ENCODE data around the gene ATP8B1.

ATP8B1 gene

GRCh38 chr18:57794951-57795728, 8.0 kb downstream of the ATP8B1 start:
- H3K4me1 ChIP-seq (ENCODE audit: insufficient read depth, low read length, poor library complexity, severe bottlenecking), result no peaks in the 10 kb centered on the region
- no peaks in the 10 kb centered on the region for H3F3A ChIP-seq (ENCODE audit: low read depth)
- H3K27me3 ChIP-seq (ENCODE audit: insufficient read depth, low read length, poor library complexity, severe bottlenecking), result no peaks in the 10 kb centered on the region
- no peaks in the 10 kb centered on the region for H3K36me3 ChIP-seq (ENCODE audit: insufficient read depth, low read length)
- TF ChIP-seq EZH2phosphoT487 (IDR thresholded peaks at IDR 0.05; ENCODE audit: borderline replicate concordance) (no peak), CTCF (conservative IDR thresholded peaks at IDR 0.05; ENCODE audit: low read length) (no peak)
- H3K9me3 ChIP-seq (ENCODE audit: insufficient read depth, low read depth, low read length), result no peaks in the 10 kb centered on the region
- no peak overlapping the region for H3K9ac ChIP-seq (ENCODE audit: low read depth, low read length, poor library complexity, severe bottlenecking)
- H3K79me2 ChIP-seq (ENCODE audit: insufficient read depth, low read length), result no peaks in the 10 kb centered on the region
- H3K4me3 ChIP-seq (ENCODE audit: low read length, poor library complexity, severe bottlenecking), result no peak overlapping the region
- H3K4me2 ChIP-seq (ENCODE audit: low read depth, low read length, poor library complexity, severe bottlenecking), result no peak overlapping the region
- H3K9me2 ChIP-seq (replicated peaks; ENCODE audit: low read depth, low read length), result no peaks in the 10 kb centered on the region
- no peak overlapping the region for H2AFZ ChIP-seq (ENCODE audit: low read length)
- H4K20me1 ChIP-seq (ENCODE audit: insufficient read depth, low read length, poor library complexity, severe bottlenecking), result no peaks in the 10 kb centered on the region

- H3K9me2 ChIP-seq (replicated peaks; ENCODE audit: low read depth, low read length), result no peaks in the 10 kb centered on the region
- H2AFZ ChIP-seq (ENCODE audit: low read length), result no peak overlapping the region
- H3K36me3 ChIP-seq (ENCODE audit: insufficient read depth, low read length), result no peaks in the 10 kb centered on the region
- no peak for TF ChIP-seq CTCF (conservative IDR thresholded peaks at IDR 0.05; ENCODE audit: low read length)
- TF ChIP-seq EZH2phosphoT487 (IDR thresholded peaks at IDR 0.05; ENCODE audit: borderline replicate concordance), result no peak
- no peaks in the 10 kb centered on the region for H3K79me2 ChIP-seq (ENCODE audit: insufficient read depth, low read length)
- no peak overlapping the region for H3K4me3 ChIP-seq (ENCODE audit: low read length, poor library complexity, severe bottlenecking)
- no peak overlapping the region for H3K9ac ChIP-seq (ENCODE audit: low read depth, low read length, poor library complexity, severe bottlenecking)
- no peaks in the 10 kb centered on the region for H3F3A ChIP-seq (ENCODE audit: low read depth)
- no peaks in the 10 kb centered on the region for H3K9me3 ChIP-seq (ENCODE audit: insufficient read depth, low read depth, low read length)
- no peak overlapping the region for H3K4me2 ChIP-seq (ENCODE audit: low read depth, low read length, poor library complexity, severe bottlenecking)
- H3K27me3 ChIP-seq (ENCODE audit: insufficient read depth, low read length, poor library complexity, severe bottlenecking), result no peaks in the 10 kb centered on the region
- no peaks in the 10 kb centered on the region for H4K20me1 ChIP-seq (ENCODE audit: insufficient read depth, low read length, poor library complexity, severe bottlenecking)
- H3K4me1 ChIP-seq (ENCODE audit: insufficient read depth, low read length, poor library complexity, severe bottlenecking), result peaks cover 6% of the 10 kb centered on the region
Measured at GRCh38 chr18:57793302-57793986, 9.7 kb downstream of the ATP8B1 start.

- TF ChIP-seq EZH2phosphoT487 (IDR thresholded peaks at IDR 0.05; ENCODE audit: borderline replicate concordance), result no peak
- TF ChIP-seq CTCF (conservative IDR thresholded peaks at IDR 0.05; ENCODE audit: low read length), result no peak
- Histone ChIP-seq H3K79me2 (ENCODE audit: insufficient read depth, low read length) (no peaks in the 10 kb centered on the region), H3K4me2 (ENCODE audit: low read depth, low read length, poor library complexity, severe bottlenecking) (no peak overlapping the region), H3K4me1 (ENCODE audit: insufficient read depth, low read length, poor library complexity, severe bottlenecking) (peaks cover 7% of the 10 kb centered on the region), H3K9me2 (replicated peaks; ENCODE audit: low read depth, low read length) (no peaks in the 10 kb centered on the region), H4K20me1 (ENCODE audit: insufficient read depth, low read length, poor library complexity, severe bottlenecking) (no peaks in the 10 kb centered on the region), H3K4me3 (ENCODE audit: low read length, poor library complexity, severe bottlenecking) (no peak overlapping the region), H3K27me3 (ENCODE audit: insufficient read depth, low read length, poor library complexity, severe bottlenecking) (no peaks in the 10 kb centered on the region), H2AFZ (ENCODE audit: low read length) (no peak overlapping the region), H3K36me3 (ENCODE audit: insufficient read depth, low read length) (no peaks in the 10 kb centered on the region), H3K9me3 (ENCODE audit: insufficient read depth, low read depth, low read length) (no peaks in the 10 kb centered on the region), H3F3A (ENCODE audit: low read depth) (no peaks in the 10 kb centered on the region), H3K9ac (ENCODE audit: low read depth, low read length, poor library complexity, severe bottlenecking) (no peak overlapping the region)
Measured at GRCh38 chr18:57792631-57793301, 10.3 kb downstream of the ATP8B1 start.

Measured in Loucy (cell line).